IPS DF 4.7 (cell line): ENCODE data around the gene DDHD1.
"Not testable (repeated sequence)": the region's sequence is repeated elsewhere in the genome, so short reads cannot be mapped to it uniquely, and the experiment has no call there.

ENCODE experiments used
- DNase-seq: peaks from one replicate; pipeline ENCODE4 v3.0.0-alpha.2; 2013; ENCODE audit warnings: low spot score; ENCODE audit errors: extremely low read depth

DDHD1 gene

DNA sequence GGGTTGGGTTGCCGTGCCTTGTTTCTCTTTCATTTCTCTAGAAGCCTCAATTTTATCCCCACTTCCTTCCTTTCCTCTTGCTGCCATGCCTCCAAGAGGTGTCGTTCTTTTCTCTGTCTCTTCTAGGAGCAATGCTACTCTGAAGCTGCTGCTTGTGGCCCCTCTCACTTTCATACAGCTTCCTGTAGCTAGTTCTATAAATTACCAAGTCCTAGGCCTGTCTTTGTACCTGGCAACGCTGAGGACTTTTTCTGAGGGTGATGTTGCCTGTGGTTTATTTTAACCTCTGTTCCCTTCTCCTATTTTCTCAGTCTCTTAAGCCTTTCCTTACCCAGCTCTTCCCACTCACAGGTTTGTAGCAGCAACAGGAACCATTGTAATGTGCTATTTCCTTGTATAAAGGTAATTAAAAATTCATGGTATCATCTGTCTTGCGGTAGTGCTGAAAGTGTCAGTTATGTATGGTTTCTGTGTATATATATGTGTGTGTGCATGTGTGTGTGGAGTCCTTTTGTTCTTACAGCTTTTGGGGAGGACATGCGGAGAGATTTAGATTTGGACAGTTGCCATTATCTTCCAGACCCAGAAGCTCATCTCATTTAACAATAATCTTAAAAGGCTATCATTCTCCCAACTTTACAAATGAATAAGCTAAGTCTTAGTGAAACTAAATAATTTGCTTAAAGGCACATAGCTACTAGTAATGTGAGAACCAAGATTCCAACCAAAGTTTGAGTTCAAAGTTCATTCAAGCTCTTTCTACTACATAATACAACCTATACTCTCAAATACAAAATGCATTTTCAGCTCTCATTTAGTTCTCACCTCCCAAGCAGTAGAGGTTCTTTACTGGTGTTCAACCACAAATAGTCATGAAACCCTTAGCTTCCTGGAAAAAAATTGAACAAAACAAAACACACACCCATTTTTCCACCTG lies 43.8 kb downstream of the DDHD1 start:
- DNase-seq = no peak

DNA sequence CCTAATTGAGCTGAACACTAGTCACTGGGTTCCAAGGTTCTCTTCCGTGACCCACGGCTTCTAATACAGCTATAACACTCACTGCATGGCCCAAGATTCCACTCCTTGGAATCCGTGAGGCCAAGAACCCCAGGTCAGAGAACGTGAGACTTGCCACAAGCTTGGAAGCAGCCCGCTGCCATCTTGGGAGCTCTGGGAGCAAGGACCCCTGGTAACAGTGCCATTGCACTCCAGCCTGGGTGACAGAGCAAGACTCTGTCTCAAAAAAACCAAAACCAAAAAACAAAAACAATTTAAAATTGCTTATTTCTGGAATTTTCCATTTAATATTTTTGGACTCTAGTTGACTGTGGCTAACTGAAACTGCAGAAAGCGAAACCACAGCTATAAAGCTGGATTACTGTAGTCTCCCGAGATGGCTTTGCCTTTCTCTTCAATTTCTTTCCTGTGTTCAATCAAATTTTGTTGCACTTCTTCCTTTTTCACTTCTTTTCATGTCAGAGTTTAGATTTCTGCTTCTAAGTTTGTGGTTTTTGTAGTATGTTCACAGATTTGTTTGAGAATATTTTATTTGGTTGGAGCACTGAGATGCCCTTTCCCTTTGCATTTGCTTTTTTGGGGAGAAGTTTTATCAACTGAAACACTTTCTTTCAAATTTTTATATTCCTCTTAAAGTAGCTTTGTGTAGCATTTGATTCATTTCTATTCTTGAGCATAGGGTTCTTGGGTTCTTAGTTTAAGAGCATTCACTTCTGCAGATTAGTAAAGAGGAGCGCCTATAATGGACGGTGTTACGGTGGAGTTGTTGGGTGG lies 44.6 kb downstream of the DDHD1 start:
- no peak for DNase-seq

DNA sequence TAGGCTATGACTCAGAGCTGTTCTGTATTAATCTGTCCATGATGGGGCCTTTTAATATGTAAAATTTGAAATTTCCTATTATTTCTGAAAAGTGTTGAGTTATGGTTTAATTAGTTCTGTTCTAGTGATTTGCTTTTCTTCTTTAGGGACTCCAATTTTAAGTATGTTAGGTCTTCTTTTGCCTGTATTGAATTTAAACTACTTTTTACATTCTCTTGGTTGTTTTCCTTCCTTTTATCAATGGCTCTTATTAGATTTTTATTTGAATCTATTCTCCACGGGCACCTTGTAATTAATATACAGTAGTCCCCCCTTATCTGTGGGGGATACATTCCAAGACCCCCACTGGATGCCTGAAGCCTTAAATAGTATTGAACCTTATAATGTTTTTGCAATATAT lies 46.4 kb downstream of the DDHD1 start:
- DNase-seq = no peak

DNA sequence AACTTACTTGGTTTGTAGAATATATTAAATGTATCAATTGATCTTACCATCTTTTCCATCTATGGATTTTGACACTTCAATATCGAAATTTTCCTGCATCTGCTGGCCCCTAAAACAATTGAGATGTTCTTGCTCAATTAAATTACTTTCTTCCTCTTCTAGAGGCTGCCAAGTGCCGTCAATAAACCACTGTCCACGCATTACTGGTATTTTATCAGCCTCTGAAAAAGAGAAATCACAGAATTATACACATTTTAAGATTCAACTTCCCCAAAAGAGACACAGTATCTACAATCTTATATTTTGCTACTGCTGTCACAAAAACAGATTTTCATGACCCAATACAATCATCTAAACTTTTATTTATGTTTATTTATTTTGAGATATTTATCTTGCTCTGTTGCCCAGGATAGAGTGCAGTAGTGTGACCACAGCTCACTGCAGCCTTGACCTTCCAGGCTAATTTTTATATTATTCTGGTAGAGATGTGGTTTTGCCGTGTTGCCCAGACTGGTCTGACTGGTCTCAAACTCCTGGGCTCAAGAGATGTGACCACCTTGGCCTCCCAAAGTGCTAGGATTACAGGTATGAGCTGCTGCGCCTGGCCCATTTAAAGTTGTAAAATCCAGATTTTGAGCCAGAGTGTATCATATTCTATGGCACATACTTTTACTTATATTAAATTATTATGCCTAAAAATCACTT lies 49.3 kb downstream of the DDHD1 start:
- no peak for DNase-seq

DNA sequence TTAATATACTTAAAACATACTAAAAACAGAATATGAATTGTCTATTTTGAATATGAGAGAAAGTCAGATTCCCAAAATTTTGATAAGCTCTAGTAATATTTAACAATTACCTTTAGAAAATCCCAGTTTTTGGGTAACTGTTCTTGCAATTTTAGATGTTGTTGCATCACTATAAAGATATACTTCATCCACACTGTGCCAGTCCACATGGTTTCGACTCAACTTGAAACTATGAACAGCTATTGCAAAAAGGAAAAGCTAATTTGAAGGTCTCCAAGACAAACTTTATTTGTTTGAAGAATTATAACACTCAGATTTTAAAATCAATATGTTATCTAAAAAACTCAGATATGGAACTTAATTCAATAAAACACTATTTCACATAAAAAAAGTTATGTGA lies 59.9 kb downstream of the DDHD1 start:
- DNase-seq = no peak

DNA sequence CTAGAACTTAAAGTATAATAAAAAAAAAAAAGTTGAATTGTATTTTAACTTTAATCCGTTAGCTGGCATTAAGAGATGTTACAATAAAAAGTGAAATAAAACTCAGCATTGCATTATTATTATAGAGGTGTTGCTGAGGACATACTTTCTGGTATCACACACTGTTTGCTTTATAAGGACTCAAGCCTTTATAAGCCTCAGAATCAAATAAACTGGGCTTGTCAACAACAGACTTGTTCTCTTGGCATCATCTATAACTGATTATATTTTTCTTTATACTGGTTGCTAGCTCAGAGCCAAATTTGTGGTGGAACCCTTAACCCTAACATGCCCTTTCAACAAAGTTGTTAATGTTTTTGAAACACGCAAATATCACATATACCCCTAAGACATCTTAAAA lies 62.3 kb downstream of the DDHD1 start:
- DNase-seq = no peak

DNA sequence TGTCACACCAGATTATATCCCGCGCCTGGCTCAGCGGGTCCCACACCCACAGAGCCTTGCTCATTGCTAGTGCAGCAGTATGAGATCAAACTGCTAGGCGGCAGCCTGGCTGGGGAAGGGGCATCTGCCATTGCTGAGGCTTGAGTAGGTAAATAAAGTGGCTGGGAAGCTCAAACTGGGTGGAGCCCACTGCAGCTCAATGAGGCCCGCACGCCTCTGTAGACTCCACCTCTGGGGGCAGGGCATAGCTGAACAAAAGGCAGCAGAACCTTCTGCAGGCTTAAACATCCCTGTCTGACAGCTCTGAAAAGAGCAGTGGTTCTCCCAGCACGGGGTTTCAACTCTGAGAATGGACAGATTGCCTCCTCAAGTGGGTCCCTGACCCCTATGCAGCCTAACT lies 68.2 kb downstream of the DDHD1 start:
- not testable (repeated sequence) for DNase-seq

DNA sequence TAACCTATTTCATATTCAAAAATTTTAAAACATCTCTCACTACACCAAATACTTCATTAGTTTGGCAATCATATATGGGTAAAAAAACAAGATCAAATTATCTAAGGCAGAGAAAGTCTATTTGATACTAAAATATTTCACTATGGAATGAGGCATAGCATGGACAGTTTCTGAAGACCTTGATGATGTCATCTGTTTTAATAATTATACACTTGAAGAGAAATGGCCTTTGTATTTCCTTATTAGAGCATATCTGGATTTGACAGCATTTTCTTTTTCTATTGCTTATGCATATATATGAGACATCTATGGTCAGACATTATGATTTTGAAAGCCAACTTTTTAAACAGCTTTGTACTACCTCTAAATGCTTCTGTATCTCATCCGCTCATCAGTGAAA lies 88.6 kb downstream of the DDHD1 start:
- DNase-seq = no peak

DNA sequence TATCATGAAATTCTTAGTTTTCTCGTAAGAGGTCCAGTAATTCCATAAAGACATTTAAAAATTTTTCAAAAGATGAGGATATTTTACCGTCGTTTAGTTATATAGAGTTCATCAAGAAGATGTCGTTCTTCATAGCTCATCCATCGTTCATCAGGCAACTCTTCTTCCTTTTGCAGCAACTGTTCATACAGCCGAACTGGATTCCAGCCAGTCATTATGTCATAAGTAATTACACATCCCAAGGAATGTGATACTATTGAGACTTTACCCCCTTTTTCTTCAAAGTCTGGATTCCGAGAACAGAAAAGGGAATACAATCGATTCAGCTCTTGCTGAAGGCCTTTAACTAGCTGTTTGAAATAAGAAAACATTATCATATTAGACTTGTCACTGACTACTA lies 90.3 kb downstream of the DDHD1 start:
- DNase-seq = no peak

DNA sequence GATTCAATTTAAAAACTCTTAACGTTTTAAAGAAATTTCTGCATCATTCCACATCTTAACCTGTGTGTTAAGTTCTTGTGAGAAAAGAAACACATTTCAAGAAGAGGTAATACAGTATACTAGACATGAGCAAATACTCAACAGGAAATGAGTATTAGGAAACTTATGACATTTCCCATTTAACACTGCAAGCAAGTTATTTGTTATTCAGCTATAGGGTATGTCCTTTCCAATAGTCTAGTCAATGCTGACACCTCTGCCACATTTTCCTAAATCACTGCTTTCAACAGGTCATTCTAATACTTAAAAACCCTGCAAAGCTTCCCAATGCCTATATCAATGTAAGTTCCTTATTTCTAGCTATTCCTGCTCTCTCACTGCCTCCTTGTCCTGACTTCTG lies 93.1 kb downstream of the DDHD1 start:
- DNase-seq = no peak

DNA sequence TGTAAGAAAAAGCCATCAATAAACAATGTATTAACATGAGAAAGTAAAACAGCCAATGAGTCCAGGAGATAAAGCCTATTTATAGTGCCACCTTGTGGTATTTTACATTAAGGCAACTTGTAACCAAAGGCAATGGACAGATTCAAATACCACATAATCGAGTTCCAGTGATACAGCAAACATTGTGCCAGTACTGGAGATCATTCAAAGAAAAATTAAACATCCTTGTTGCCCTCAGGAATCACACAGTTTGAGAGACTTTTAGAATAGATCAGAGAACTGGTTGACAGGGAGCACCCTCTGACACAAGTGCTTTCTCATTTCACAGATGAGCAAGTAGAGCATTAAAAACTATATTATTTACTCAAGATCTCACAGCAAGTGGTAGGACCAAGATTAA lies 98.1 kb downstream of the DDHD1 start:
- peak; percentile 25 for DNase-seq

DNA sequence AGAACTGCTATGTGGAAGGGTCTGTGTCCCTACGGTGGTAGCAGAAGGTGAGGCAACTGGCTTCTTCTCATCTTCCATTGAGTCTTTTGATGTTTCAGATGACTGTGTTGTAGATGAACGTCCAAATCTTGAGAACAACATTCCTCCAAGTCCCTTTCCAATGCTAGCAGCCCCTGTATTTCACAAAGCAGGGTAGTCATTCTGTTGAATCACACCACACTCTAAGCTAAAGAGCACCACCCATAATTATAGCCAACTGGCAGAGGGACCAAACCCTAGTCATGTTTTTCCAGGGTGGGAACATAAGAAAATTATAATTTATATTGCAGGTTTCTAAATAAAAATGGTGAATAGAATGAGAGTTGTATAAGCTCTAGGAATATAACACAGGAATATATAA lies 98.7 kb downstream of the DDHD1 start:
- no peak for DNase-seq

DNA sequence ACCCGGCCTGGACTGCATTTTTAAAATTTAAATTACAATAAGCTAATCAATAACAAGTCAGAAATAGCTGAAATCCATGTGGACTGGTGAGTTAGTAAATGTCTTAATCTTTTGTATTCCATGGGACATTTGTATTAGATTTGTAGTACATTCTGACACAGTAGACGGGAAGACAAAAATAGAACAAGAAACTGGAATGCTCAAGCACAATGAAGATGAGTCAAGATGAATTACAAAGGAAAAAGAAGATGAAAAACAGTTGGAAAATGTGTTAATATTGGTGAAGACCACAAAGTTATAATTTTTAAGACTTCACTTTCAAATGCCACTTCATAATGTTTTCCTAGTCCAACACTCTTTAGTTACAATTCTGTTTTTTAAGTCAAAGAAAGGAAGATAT lies 104.5 kb downstream of the DDHD1 start:
- no peak for DNase-seq

DNA sequence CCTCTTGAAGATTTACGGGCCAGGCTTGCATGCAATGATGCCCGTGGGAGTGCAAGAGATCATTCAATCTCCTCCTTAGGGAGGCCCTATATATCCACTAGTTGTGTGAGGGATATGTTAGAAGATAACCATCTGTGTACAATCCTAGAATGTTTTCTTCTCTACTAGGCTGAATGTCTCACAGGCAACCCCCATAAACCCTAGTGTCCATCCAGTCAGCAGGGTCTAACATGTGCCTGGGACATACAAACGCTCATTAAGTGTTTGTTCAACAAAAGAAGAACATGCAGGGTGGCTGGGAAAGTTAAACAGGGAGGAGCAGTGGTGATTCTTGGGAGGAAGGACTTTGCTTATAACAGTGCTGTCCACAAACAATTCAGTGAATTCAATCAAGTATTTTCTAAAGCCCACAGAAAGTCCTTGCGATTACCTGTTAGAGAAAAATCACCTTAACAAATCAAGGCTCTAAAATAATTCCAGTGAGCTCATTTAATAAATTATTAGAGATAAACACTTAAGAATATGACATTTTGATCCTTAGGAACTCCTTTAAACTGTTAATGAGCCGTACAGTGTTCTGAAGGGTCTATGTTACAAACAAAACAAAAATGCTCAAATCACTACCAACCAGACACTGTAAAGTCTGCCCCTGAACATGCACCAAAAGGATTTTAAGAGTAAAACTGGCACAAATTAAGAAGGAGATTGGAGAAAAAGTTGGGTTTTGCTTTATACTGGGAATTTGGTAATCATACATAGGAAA lies 105.6 kb downstream of the DDHD1 start:
- no peak for DNase-seq

DNA sequence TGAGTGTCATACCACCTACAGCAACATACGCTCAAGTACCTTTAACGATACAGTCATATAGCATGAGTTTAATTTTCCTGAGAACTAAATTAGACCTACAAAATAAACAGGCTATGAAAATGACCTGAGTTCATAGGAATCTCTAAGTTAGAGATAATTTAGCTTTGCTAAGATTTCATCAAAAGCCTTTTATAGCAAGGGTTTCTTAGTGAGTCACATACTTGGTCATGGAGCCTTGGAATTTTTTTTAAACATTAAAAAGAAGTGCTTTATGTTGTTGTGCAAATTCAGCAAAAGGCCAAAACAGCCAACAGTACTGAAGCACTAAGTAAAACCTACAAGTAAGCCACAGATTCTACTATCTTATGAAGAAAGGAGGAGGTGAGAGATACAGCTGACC lies 108.6 kb downstream of the DDHD1 start:
- DNase-seq = no peak

DNA sequence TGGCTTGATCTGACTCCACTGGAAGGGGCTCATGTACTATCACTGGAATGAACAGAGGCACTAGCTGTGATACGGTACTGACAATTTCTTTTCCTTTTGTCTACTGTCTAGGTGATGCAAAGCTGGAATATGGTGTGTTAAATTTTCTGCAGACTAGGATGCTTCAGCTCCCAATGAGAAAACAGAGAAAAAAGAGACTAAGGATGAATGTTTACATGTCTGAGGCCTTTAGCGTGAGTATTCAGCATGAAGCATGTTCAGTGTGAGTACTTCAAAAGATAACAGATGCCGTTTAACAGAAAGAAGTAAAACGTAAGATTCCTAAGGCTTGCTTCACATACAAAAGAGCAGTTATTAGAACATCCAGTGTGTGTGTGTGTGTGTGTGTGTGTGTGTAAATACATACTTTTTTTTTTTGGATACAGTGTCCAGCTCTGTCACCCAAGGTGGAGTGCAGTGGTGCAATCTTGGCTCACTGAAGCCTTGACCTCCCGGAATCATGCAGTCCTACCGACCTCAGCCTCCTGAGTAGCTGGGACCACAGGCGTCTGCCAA lies 110.0 kb downstream of the DDHD1 start:
- DNase-seq = no peak

DNA sequence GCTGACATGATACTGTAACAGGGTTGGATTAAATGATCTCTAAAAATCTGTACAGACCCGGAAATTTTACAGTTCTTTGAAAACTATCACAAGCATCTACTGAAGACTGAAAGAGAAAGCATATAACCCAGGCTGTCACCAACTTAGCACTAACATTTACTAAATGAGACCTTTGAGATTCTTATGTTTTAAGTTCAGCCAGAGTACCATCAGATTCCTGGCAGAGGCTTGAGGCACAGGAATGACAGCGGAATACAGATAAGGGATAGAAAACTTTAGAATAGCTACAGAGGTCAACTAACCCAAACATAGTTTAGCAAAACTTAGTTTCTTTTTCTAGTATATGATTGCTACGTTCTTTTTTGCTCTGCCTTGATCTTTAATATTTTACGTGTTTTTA lies 110.6 kb downstream of the DDHD1 start:
- no peak for DNase-seq

DNA sequence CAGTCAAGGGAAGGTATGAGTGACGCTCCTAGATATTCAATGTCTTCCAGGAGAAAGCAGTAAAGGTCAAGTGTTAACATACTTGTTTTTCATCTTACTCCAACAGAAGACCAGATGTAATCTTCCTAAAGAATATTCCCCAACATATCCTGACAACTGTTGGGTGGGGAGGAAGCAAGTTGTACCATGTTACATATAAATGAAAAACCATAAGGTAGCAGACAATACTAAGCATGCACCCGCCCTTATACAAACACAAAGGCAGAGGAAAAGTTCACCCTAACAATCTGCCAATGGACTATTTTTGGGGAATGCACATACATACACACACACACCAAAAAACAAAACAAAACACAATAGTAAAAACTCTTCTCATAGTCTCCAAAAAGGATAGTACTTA lies 112.1 kb downstream of the DDHD1 start:
- DNase-seq = no peak

DNA sequence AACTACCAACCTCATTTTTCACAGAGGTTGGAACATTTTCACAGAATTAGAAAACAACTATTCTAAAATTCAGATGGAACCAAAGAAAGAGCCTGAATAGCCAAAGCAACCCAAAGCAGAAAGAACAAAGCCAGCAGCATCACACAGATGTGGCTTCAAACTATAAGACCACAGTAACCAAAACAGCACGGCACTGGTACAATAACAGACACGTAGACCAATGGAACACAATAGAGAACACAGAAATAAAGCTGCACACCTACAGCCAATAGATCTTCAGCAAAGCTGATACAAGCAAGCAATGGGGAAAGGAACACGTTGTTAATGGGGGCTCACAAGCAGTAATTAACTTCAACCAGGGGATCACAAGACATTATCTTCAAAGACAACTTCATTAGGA lies 114.5 kb downstream of the DDHD1 start:
- DNase-seq = no peak

DNA sequence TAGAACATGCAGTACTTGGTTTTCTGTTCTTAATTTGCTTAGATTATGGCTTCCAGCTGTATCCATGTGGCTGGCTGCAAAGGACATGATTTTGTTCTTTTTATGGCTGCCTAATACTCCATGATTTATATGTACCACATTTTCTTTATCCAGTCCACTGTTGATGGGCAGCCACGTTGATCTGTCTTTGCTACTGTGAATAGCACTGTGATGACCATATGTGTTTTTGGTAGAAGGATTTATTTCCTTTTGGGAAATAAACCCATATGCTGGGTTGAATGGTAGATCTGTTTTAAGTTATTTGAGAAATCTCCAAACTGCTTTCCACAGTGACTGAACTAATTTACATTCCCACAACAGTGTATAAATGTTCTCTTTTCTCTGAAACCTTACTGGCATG lies 116.1 kb downstream of the DDHD1 start:
- no peak for DNase-seq
